Upper lobe of right lung (tissue), 1 donor: ENCODE data around the gene RERE. TPM values are rescaled to one million over a fixed set of nuclear protein-coding genes. Genes with fewer than 3 reads are reported as not detected.

Source experiments
- ATAC-seq: fragments of 200-7000 bp; cut with Tn5 transposase; one replicate; pipeline ENCODE4 v1.9.1; 2020; ENCODE audit warnings: mild to moderate bottlenecking, moderate library complexity
- DNase-seq: peaks from one replicate; pipeline ENCODE4 v3.0.0-alpha.2; 2020
- H3K27ac ChIP-seq: fragments of 200-600 bp; one replicate; pipeline ENCODE4 v1.8.0; 2022
- H3K27me3 ChIP-seq: fragments of 200-600 bp; one replicate; pipeline ENCODE4 v1.8.0; 2022; ENCODE audit warnings: mild to moderate bottlenecking
- H3K36me3 ChIP-seq: fragments of 200-600 bp; one replicate; pipeline ENCODE4 v1.8.0; 2022
- H3K4me1 ChIP-seq: fragments of 200-600 bp; one replicate; pipeline ENCODE4 v1.8.0; 2022
- H3K4me3 ChIP-seq: fragments of 200-600 bp; one replicate; pipeline ENCODE4 v1.8.0; 2022; ENCODE audit warnings: mild to moderate bottlenecking
- H3K9me3 ChIP-seq: fragments of 200-600 bp; one replicate; pipeline ENCODE4 v1.8.0; 2022
- CTCF ChIP-seq: fragments of 200-600 bp; IDR thresholded peaks from one replicate; pipeline ENCODE4 v1.8.0; 2022; ENCODE audit warnings: antibody characterized with exemption
- intact Hi-C: fragments of 100-400 bp; cut with DNase I; formaldehyde crosslinking; loops from one replicate; pipeline ENCODE4 v1.11.0; 2022
- total RNA-seq: library from RNA; stranded (reverse); fragmentation: NEBNext Ultra II Directional; extraction: Animal tissue kit (Norgen Biotek cat#: 25700); gene quantifications from one replicate; pipeline ENCODE4 v1.2.1, GENCODE V29; 2021
- donor health status: DM: no; HTN: yes; CAD: no; lungs with severe emphysema.

Gene RERE
- total RNA-seq, 1 donor from 2014 or later = 99.6 TPM

- H3K36me3 ChIP-seq = peaks cover 14% of the 10 kb centered on the region
- TF ChIP-seq CTCF = no peak
- H3K27ac ChIP-seq = no peak overlapping the region
Measured at GRCh38 chr1:8390707-8391106, 426.7 kb downstream of the RERE start.

GRCh38 chr1:8389958-8390535 is 427.4 kb downstream of the RERE start:
- Histone ChIP-seq H3K9me3 (no peaks in the 10 kb centered on the region), H3K27me3 (no peaks in the 10 kb centered on the region), H3K36me3 (peaks cover 14% of the 10 kb centered on the region), H3K4me1 (peaks cover 21% of the 10 kb centered on the region), H3K27ac (no peak overlapping the region), H3K4me3 (no peak overlapping the region)
- intact Hi-C loops = no loop called here
- no peak for TF ChIP-seq CTCF
- ATAC-seq (no peak), DNase-seq (no peak)

More at GRCh38 chr1:8390707-8391106, 426.7 kb downstream of the RERE start:
- ATAC-seq (no peak), DNase-seq (no peak)
- H3K9me3 ChIP-seq = no peaks in the 10 kb centered on the region
- H3K4me1 ChIP-seq = peaks cover 23% of the 10 kb centered on the region
- intact Hi-C loops = no loop called here
- no peaks in the 10 kb centered on the region for H3K27me3 ChIP-seq
- no peak overlapping the region for H3K4me3 ChIP-seq

- TF ChIP-seq CTCF = no peak
- DNase-seq (no peak), ATAC-seq (no peak)
- peaks cover 19% of the 10 kb centered on the region for H3K4me1 ChIP-seq
- H3K27me3 ChIP-seq = no peaks in the 10 kb centered on the region
- no peaks in the 10 kb centered on the region for H3K9me3 ChIP-seq
- intact Hi-C loops = no loop called here
- H3K36me3 ChIP-seq = peaks cover 14% of the 10 kb centered on the region
- H3K27ac ChIP-seq = no peak overlapping the region
- no peak overlapping the region for H3K4me3 ChIP-seq
Measured at GRCh38 chr1:8388732-8389562, 428.5 kb downstream of the RERE start.

GRCh38 chr1:8386247-8386646 is 431.2 kb downstream of the RERE start:
- H3K4me1 ChIP-seq = peaks cover 45% of the 10 kb centered on the region
- H3K4me3 ChIP-seq = no peak overlapping the region
- no peak for TF ChIP-seq CTCF
- H3K27ac ChIP-seq = no peak overlapping the region
- peaks cover 10% of the 10 kb centered on the region for H3K36me3 ChIP-seq
- intact Hi-C loops = no loop called here
- ATAC-seq (no peak), DNase-seq (no peak)
- no peaks in the 10 kb centered on the region for H3K27me3 ChIP-seq
- H3K9me3 ChIP-seq = no peaks in the 10 kb centered on the region

GRCh38 chr1:8384577-8384976 is 432.9 kb downstream of the RERE start:
- no peaks in the 10 kb centered on the region for H3K27me3 ChIP-seq
- no peak overlapping the region for H3K4me3 ChIP-seq
- H3K9me3 ChIP-seq = no peaks in the 10 kb centered on the region
- H3K4me1 ChIP-seq = peaks cover 57% of the 10 kb centered on the region
- no peak overlapping the region for H3K27ac ChIP-seq
- H3K36me3 ChIP-seq = peaks cover 9% of the 10 kb centered on the region
- intact Hi-C loops = no loop called here
- ATAC-seq = no peak
- no peak for DNase-seq
- TF ChIP-seq CTCF = no peak
